SH-SY5Y (cell line): ENCODE data around the gene BAIAP3.

Experiments used
- GATA2 ChIP-seq: IDR thresholded peaks from 2 replicates; pipeline ENCODE4 v1.6.1; 2011; ENCODE audit warnings: mild to moderate bottlenecking, low read depth, low read length
- GATA3 ChIP-seq: IDR thresholded peaks from 2 replicates; pipeline ENCODE4 v1.6.1; 2011; ENCODE audit warnings: low read depth, mild to moderate bottlenecking, low read length, moderate library complexity

Gene BAIAP3

GRCh38 chr16:1383556-1383955 is 50.1 kb downstream of the BAIAP3 start:
- TF ChIP-seq GATA3 = no peak
- no peak for TF ChIP-seq GATA2

- TF ChIP-seq GATA2 (no peak), GATA3 (no peak)
Measured at GRCh38 chr16:1385232-1385631, 51.8 kb downstream of the BAIAP3 start.

GRCh38 chr16:1387331-1387730 is 53.9 kb downstream of the BAIAP3 start:
- no peak for TF ChIP-seq GATA3
- no peak for TF ChIP-seq GATA2

- TF ChIP-seq GATA3 (no peak), GATA2 (no peak)
Measured at GRCh38 chr16:1389762-1390161, 56.3 kb downstream of the BAIAP3 start.

- TF ChIP-seq GATA2 (no peak), GATA3 (no peak)
Measured at GRCh38 chr16:1390239-1390779, 56.9 kb downstream of the BAIAP3 start.

GRCh38 chr16:1392826-1393225 is 59.4 kb downstream of the BAIAP3 start:
- no peak for TF ChIP-seq GATA3
- no peak for TF ChIP-seq GATA2

- no peak for TF ChIP-seq GATA2
- TF ChIP-seq GATA3 = no peak
Measured at GRCh38 chr16:1393613-1394176, 60.2 kb downstream of the BAIAP3 start.

GRCh38 chr16:1394367-1394951 is 61.0 kb downstream of the BAIAP3 start:
- TF ChIP-seq GATA2 = no peak
- no peak for TF ChIP-seq GATA3

- TF ChIP-seq GATA2 = no peak
- TF ChIP-seq GATA3 = no peak
Measured at GRCh38 chr16:1395444-1396031, 62.1 kb downstream of the BAIAP3 start.

- TF ChIP-seq GATA2 (no peak), GATA3 (no peak)
Measured at GRCh38 chr16:1397779-1398178, 64.3 kb downstream of the BAIAP3 start.

GRCh38 chr16:1398351-1398750 is 64.9 kb downstream of the BAIAP3 start:
- TF ChIP-seq GATA3 (no peak), GATA2 (no peak)
